Measurements from ENCODE around the gene ANKRD63. TPM values are rescaled to one million over a fixed set of nuclear protein-coding genes. Genes with fewer than 3 reads are reported as not detected.

The ANKRD63 gene
- total and polyA plus RNA-seq, 2 of the 13 experiments (the other 11 are each of a cell fraction or from before 2014, with no cell fraction given): not detected

- TF ChIP-seq, protein P1, sequence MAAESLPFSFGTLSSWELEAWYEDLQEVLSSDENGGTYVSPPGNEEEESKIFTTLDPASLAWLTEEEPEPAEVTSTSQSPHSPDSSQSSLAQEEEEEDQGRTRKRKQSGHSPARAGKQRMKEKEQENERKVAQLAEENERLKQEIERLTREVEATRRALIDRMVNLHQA (CRISPR knock-in tag; IDR thresholded peaks at IDR 0.05): no peak
- TF ChIP-seq DBP (CRISPR knock-in tag; IDR thresholded peaks at IDR 0.05; ENCODE audit: not compliant biosample characterization): no peak
- no peak for TF ChIP-seq CREB1 (IDR thresholded peaks at IDR 0.05)
- no peak for TF ChIP-seq CREB1 (CRISPR knock-in tag; IDR thresholded peaks at IDR 0.05)
- no peak for TF ChIP-seq CSRNP2 (CRISPR knock-in tag; conservative IDR thresholded peaks at IDR 0.05; ENCODE audit: low read depth)
- TF ChIP-seq POLR2AphosphoS2 (IDR thresholded peaks at IDR 0.05; ENCODE audit: low read depth, low read length): no peak
- no peak for TF ChIP-seq ZBTB3 (CRISPR knock-in tag; IDR thresholded peaks at IDR 0.05; ENCODE audit: borderline replicate concordance, low read depth)
- 0 out of 2 replicates have a peak, but pooled peaks have one; percentile 64 for TF ChIP-seq ZNF160 (CRISPR knock-in tag; IDR thresholded peaks at IDR 0.05)
- no peak for TF ChIP-seq ZNF205 (CRISPR knock-in tag; IDR thresholded peaks at IDR 0.05)
- TF ChIP-seq ZNF7 (CRISPR knock-in tag; IDR thresholded peaks at IDR 0.05): no peak
- no peak for TF ChIP-seq ZNF512B (CRISPR knock-in tag; IDR thresholded peaks at IDR 0.05; ENCODE audit: borderline replicate concordance)
- TF ChIP-seq, protein P2, sequence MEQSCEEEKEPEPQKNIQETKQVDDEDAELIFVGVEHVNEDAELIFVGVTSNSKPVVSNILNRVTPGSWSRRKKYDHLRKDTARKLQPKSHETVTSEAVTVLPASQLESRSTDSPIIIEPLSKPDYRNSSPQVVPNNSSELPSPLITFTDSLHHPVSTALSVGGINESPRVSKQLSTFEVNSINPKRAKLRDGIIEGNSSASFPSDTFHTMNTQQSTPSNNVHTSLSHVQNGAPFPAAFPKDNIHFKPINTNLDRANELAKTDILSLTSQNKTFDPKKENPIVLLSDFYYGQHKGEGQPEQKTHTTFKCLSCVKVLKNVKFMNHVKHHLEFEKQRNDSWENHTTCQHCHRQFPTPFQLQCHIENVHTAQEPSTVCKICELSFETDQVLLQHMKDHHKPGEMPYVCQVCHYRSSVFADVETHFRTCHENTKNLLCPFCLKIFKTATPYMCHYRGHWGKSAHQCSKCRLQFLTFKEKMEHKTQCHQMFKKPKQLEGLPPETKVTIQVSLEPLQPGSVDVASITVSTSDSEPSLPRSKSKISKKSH (CRISPR knock-in tag; IDR thresholded peaks at IDR 0.05; ENCODE audit: borderline replicate concordance): no peak
- TF ChIP-seq DMTF1 (CRISPR knock-in tag; IDR thresholded peaks at IDR 0.05): no peak
- TF ChIP-seq, protein P3, sequence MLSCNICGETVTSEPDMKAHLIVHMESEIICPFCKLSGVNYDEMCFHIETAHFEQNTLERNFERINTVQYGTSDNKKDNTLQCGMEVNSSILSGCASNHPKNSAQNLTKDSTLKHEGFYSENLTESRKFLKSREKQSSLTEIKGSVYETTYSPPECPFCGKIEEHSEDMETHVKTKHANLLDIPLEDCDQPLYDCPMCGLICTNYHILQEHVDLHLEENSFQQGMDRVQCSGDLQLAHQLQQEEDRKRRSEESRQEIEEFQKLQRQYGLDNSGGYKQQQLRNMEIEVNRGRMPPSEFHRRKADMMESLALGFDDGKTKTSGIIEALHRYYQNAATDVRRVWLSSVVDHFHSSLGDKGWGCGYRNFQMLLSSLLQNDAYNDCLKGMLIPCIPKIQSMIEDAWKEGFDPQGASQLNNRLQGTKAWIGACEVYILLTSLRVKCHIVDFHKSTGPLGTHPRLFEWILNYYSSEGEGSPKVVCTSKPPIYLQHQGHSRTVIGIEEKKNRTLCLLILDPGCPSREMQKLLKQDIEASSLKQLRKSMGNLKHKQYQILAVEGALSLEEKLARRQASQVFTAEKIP (CRISPR knock-in tag; IDR thresholded peaks at IDR 0.05; ENCODE audit: borderline replicate concordance): no peak
- TF ChIP-seq ZNF713 (CRISPR knock-in tag; IDR thresholded peaks at IDR 0.05): no peak
- no peak for TF ChIP-seq LCORL (IDR thresholded peaks at IDR 0.05)
- 0 out of 2 replicates have a peak, but pooled peaks have one; percentile 15 for TF ChIP-seq LCORL (CRISPR knock-in tag; IDR thresholded peaks at IDR 0.05)
- TF ChIP-seq JUND (CRISPR knock-in tag; IDR thresholded peaks at IDR 0.05): no peak
Measured at GRCh38 chr15:40323239-40323952, 40.5 kb upstream of the ANKRD63 start, which contains the start of gene INAFM2 (continued).
